Glutamatergic neuron (in vitro differentiated cells): Measurements from ENCODE around the gene PLD6. TPM values are rescaled to one million over a fixed set of nuclear protein-coding genes. Genes with fewer than 3 reads are reported as not detected.
"Not testable (repeated sequence)": the region's sequence is repeated elsewhere in the genome, so short reads cannot be mapped to it uniquely, and the experiment has no call there.

Source experiments
- DNase-seq: peaks from one replicate; pipeline ENCODE4 v3.0.0; 2022
- H3K27ac Mint-ChIP-seq: one replicate; pipeline ENCODE4 v1.8.0; 2020; ENCODE audit warnings: mild to moderate bottlenecking, mixed read lengths, inconsistent platforms; ENCODE audit not compliant: unreplicated experiment
- H3K27me3 Mint-ChIP-seq: one replicate; pipeline ENCODE4 v1.8.0; 2020; ENCODE audit warnings: mild to moderate bottlenecking, moderate library complexity, mixed read lengths, inconsistent platforms; ENCODE audit not compliant: unreplicated experiment
- H3K36me3 Mint-ChIP-seq: one replicate; pipeline ENCODE4 v1.8.0; 2020; ENCODE audit warnings: mild to moderate bottlenecking, mixed read lengths, inconsistent platforms; ENCODE audit not compliant: unreplicated experiment
- H3K4me1 Mint-ChIP-seq: one replicate; pipeline ENCODE4 v1.8.0; 2020; ENCODE audit warnings: mild to moderate bottlenecking, low read depth, mixed read lengths, inconsistent platforms; ENCODE audit not compliant: unreplicated experiment
- H3K4me3 Mint-ChIP-seq: one replicate; pipeline ENCODE4 v1.8.0; 2020; ENCODE audit warnings: mild to moderate bottlenecking, mixed read lengths, inconsistent platforms; ENCODE audit not compliant: unreplicated experiment
- H3K9me3 Mint-ChIP-seq: one replicate; pipeline ENCODE4 v1.8.0; 2020; ENCODE audit warnings: mild to moderate bottlenecking, moderate library complexity, mixed read lengths, inconsistent platforms; ENCODE audit not compliant: unreplicated experiment
- CTCF ChIP-seq: fragments of 200-600 bp; sonication (generic); IDR thresholded peaks from one replicate; pipeline ENCODE4 v1.5.0; 2021; ENCODE audit not compliant: partially characterized antibody, unreplicated experiment
- long read RNA-seq: library from polyadenylated mRNA; unstranded; transcript quantifications from one replicate; pipeline ENCODE4 v2.0.0, GENCODE V29; 2020; ENCODE audit not compliant: unreplicated experiment
- total RNA-seq: library from RNA; stranded (reverse); fragmentation: NEBNext Ultra II Directional; extraction: Animal tissue kit (Norgen Biotek cat#: 25700); gene quantifications from one replicate; pipeline ENCODE4 v1.2.1, GENCODE V29; 2021; ENCODE audit not compliant: unreplicated experiment

The PLD6 gene
- 1.1 TPM for total RNA-seq
- long read RNA-seq: 0 reads

- no peak for TF ChIP-seq CTCF
- no peak for DNase-seq
- Mint-ChIP-seq H3K9me3 (peaks cover 4% of the 10 kb centered on the region), H3K27me3 (peaks cover 2% of the 10 kb centered on the region), H3K27ac (no peak within 1 kb of the TSS), H3K36me3 (no peaks in the 10 kb centered on the region), H3K4me3 (no peak within 1 kb of the TSS), H3K4me1 (peaks cover 2% of the 10 kb centered on the region)
These were observed at the start of gene PLD6 for GRCh38 chr17:17206124-17206912. PLD6 (minus strand) TSS chr17:17206333; CDS start chr17:17206286, 47 bp downstream.

- not testable (repeated sequence) for H3K27ac Mint-ChIP-seq, H3K4me1 Mint-ChIP-seq, H3K27me3 Mint-ChIP-seq, H3K4me3 Mint-ChIP-seq, H3K36me3 Mint-ChIP-seq, DNase-seq, H3K9me3 Mint-ChIP-seq
These were observed 49.6 kb upstream of the PLD6 start for GRCh38 chr17:17255689-17256088.

- H3K36me3 Mint-ChIP-seq: no peaks in the 10 kb centered on the region
- H3K4me1 Mint-ChIP-seq: peaks cover 4% of the 10 kb centered on the region
- H3K27me3 Mint-ChIP-seq: peaks cover 2% of the 10 kb centered on the region
- H3K27ac Mint-ChIP-seq: no peak overlapping the region
- peaks cover 3% of the 10 kb centered on the region for H3K9me3 Mint-ChIP-seq
- no peak for TF ChIP-seq CTCF
- H3K4me3 Mint-ChIP-seq: no peak overlapping the region
- no peak for DNase-seq
These were observed 47.9 kb upstream of the PLD6 start for GRCh38 chr17:17254036-17254435.

GRCh38 chr17:17253406-17253805 lies 47.3 kb upstream of the PLD6 start:
- no peak for DNase-seq
- Mint-ChIP-seq H3K27ac (peak overlapping the region; percentile 23), H3K36me3 (no peaks in the 10 kb centered on the region), H3K4me1 (no peaks in the 10 kb centered on the region), H3K27me3 (peaks cover 2% of the 10 kb centered on the region), H3K4me3 (peak overlapping the region; percentile 15), H3K9me3 (peaks cover 1% of the 10 kb centered on the region)
- no peak for TF ChIP-seq CTCF

GRCh38 chr17:17252149-17252661 lies 46.1 kb upstream of the PLD6 start:
- Mint-ChIP-seq H3K4me1 (no peaks in the 10 kb centered on the region), H3K27ac (no peak overlapping the region), H3K36me3 (no peaks in the 10 kb centered on the region), H3K4me3 (no peak overlapping the region), H3K9me3 (peaks cover 1% of the 10 kb centered on the region), H3K27me3 (peaks cover 1% of the 10 kb centered on the region)
- TF ChIP-seq CTCF: no peak
- no peak for DNase-seq
